ENCODE results near the gene TRIM54.
"Not testable (repeated sequence)": the region's sequence is repeated elsewhere in the genome, so short reads cannot be mapped to it uniquely, and the experiment has no call there.

Gene TRIM54

DNA sequence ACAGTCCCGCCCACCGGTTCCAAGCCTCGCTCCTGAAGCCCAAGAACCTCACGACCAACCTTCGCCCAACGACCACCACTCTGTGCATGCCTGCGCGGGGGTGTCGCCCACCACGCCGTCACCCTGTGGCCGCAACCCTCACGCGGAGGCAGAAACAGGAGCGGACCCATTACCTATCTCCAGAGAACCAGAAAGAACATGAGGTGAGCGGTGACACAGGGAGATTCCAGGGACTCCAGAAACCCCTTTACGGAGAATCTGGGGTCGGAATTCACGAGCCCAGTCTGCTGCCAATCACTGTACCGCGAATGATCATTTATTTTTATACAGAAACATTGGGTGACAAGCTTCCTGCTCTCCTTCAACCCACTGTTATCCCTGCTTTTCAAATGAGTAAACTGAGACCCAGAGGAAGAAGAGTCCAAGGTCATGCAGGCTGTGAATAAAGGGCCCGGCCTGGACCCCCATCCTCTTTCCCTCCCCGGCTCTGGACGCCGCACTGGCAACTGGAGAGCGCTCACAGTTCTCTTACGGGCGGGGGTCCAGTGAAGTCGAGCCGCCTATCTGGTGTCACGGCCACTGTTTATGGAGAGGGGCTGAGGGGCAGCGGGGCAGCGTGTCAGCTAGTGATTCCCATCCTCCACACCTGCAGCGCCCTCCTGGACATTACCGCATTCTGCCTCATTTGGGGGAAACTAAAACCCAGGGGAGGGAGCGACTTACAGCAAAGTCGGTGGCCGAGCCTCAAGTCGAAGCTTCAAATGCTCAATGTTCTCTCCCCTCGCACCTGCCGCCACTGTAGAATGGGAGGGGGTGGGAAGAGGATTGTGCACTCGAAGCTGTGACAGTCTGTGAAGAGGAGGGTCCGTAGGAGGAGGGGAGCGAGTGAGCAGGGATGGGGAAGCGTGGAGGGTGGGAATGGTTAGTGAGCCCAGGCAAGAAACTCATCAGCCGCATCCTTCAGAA lies 18.7 kb upstream of the TRIM54 start:
- TF ChIP-seq, protein P1, sequence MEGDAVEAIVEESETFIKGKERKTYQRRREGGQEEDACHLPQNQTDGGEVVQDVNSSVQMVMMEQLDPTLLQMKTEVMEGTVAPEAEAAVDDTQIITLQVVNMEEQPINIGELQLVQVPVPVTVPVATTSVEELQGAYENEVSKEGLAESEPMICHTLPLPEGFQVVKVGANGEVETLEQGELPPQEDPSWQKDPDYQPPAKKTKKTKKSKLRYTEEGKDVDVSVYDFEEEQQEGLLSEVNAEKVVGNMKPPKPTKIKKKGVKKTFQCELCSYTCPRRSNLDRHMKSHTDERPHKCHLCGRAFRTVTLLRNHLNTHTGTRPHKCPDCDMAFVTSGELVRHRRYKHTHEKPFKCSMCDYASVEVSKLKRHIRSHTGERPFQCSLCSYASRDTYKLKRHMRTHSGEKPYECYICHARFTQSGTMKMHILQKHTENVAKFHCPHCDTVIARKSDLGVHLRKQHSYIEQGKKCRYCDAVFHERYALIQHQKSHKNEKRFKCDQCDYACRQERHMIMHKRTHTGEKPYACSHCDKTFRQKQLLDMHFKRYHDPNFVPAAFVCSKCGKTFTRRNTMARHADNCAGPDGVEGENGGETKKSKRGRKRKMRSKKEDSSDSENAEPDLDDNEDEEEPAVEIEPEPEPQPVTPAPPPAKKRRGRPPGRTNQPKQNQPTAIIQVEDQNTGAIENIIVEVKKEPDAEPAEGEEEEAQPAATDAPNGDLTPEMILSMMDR (IDR thresholded peaks at IDR 0.05; ENCODE audit: insufficient read depth, low read depth, low read length, missing control alignments) = no peak
- DNase-seq (ENCODE audit: low read depth) = no peak
- H3K4me3 ChIP-seq (ENCODE audit: low read depth, low read length) = peak overlapping the region; percentile 50

DNA sequence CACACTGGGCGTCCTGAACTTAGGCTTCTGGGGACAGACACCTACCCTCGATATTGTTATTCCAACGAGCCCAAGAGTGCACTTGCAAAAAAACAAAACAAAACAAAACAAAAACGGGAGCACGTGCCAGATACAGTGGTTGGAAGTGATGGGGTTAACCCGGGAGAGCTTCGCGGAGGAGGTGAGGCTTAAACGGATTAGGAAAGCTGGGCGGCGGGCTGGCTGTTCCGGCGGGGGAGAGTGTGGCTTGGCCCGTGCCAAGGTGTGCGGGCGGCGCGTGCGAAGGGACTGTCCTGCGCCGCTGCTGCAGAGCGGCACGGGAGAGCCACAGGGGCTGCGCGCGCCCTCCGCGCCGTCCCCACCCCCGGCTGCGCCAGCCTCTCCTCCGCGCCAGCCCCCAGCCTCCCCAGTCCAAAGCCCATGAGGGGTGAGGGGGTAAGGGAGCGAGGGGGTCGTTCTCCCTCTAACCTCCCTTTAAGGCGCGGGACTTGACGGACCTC lies 17.9 kb upstream of the TRIM54 start:
- DNase-seq (ENCODE audit: low read depth) = no peak
- TF ChIP-seq, protein P1 (IDR thresholded peaks at IDR 0.05; ENCODE audit: insufficient read depth, low read depth, low read length, missing control alignments) = no peak
- peak overlapping the region; percentile 58 for H3K4me3 ChIP-seq (ENCODE audit: low read depth, low read length)

DNA sequence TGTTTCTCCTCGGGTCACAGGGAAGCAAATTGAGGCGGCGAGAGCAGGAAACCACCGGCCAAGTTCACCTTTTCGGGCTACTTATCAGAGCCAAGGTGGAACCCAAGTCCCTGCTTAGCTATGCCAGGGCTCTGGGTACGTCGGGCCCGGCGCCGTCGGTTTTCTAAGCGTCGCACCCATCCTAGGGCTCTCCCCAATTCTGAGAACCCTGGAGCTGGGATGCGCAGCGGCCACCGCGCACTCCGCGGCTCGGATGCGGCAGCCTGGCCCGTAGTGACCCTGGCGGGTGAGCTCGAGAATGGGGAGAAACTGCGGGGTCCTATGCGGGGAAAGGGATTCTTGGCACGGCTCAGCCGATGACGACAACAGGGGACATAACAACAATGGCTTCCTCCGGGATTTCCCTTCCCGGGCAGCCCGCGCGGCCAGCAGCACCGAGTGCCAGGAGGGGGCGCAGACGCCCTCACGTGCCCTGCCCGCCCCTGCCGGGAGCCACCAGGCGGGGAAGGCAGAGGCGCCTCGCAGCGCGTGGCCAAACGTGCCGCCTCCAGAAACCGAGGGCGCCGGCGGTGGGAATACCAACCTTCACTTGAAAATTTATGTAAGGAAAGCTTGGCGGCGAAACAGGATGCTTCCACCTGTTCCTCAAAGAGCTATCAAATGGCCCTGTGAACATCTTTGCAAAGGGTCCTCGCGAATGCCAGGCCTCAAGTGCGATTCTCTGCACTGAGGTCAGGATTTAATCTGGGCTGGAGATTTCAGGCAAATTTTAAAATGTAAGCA lies 17.3 kb upstream of the TRIM54 start:
- peak overlapping the region; percentile 58 for H3K4me3 ChIP-seq (ENCODE audit: low read depth, low read length)
- DNase-seq (ENCODE audit: low read depth) = peak; percentile 74
- TF ChIP-seq, protein P1 (IDR thresholded peaks at IDR 0.05; ENCODE audit: insufficient read depth, low read depth, low read length, missing control alignments) = peak; percentile 66

DNA sequence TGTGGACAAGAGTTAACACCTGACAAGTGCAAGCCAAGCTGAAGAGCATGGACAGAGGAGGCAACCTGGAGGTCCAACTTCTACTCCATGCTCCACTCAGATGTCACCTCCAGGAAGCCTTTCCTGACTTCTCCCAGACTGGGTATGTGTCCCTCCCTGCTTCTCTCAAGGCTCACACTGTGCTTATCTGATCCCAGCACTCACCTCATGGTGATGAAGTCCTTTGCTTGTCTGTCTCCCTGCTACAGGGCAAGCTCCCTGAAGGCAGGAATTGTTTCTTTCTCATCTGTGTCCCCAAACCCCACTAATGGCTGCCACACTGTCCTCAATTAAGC lies 16.7 kb upstream of the TRIM54 start:
- TF ChIP-seq, protein P1 (IDR thresholded peaks at IDR 0.05; ENCODE audit: insufficient read depth, low read depth, low read length, missing control alignments) = no peak
- no peak overlapping the region for H3K4me3 ChIP-seq (ENCODE audit: low read depth, low read length)
- DNase-seq (ENCODE audit: low read depth) = no peak

GRCh38 chr2:27268296-27268695 lies 13.9 kb upstream of the TRIM54 start:
- not testable (repeated sequence) for H3K4me3 ChIP-seq (ENCODE audit: low read depth, low read length); DNase-seq (ENCODE audit: low read depth)

DNA sequence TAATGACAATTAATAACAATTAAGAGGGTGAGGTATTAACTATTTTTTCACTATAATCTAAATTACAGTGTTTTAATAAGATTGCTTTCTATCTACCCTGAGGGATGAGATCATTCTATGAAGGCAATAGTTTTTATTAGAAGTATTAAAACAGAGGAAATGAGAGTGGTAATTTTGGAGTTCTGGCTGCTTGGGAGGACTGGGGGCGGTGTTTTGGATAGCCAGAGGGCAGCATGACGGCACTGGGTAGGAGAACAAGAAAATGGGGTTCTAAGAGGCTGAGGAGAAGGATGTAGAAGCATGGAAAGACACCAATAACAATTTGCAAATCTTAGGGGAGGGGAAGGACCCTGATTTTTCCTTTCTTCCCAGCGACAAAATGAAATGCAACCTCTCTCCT lies 12.1 kb upstream of the TRIM54 start:
- TF ChIP-seq, protein P1 (IDR thresholded peaks at IDR 0.05; ENCODE audit: insufficient read depth, low read depth, low read length, missing control alignments) = no peak
- no peak overlapping the region for H3K4me3 ChIP-seq (ENCODE audit: low read depth, low read length)
- DNase-seq (ENCODE audit: low read depth) = no peak

DNA sequence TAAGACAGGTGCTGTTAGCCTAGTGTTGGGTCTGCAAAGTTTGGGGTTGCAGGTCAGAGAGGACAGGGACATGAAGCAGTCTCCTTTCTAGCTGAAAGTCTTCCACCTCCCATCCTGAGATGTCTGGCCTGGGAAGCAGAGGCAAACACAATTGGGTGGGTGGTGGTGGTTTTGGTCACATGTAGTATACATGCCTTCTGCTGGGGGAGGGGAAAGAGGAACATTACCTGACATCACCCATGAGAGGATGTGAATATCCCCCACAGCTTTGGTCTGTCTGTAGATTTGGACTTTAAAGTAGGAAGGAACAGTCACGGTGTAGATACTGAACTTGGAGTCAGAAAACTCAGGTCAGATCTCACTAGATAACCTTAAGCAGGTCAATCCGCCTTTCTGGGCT lies 11.6 kb upstream of the TRIM54 start:
- no peak for DNase-seq (ENCODE audit: low read depth)
- TF ChIP-seq, protein P1 (IDR thresholded peaks at IDR 0.05; ENCODE audit: insufficient read depth, low read depth, low read length, missing control alignments) = no peak
- H3K4me3 ChIP-seq (ENCODE audit: low read depth, low read length) = no peak overlapping the region
